ENCODE measurements around the gene FAM177A1.

DNA sequence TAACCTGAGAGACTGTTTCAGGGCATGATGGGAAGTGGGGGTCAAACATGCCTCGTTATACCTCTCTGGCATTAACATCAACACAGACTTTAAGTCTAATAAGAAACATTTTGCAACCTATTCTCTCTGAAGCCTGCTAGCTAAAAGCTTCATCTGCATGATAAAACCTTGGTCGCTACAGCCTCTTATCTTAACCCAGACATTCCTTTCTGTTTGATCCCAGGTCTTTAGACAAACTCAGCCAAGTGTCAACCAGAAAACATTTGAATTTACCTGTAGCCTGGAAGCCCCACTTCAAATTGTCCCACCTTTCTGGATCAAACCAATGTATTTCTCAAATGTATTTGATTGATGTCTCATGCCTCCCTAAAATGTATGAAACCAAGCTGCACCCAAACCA lies 66.6 kb downstream of the FAM177A1 start:
- TF ChIP-seq, protein P1, sequence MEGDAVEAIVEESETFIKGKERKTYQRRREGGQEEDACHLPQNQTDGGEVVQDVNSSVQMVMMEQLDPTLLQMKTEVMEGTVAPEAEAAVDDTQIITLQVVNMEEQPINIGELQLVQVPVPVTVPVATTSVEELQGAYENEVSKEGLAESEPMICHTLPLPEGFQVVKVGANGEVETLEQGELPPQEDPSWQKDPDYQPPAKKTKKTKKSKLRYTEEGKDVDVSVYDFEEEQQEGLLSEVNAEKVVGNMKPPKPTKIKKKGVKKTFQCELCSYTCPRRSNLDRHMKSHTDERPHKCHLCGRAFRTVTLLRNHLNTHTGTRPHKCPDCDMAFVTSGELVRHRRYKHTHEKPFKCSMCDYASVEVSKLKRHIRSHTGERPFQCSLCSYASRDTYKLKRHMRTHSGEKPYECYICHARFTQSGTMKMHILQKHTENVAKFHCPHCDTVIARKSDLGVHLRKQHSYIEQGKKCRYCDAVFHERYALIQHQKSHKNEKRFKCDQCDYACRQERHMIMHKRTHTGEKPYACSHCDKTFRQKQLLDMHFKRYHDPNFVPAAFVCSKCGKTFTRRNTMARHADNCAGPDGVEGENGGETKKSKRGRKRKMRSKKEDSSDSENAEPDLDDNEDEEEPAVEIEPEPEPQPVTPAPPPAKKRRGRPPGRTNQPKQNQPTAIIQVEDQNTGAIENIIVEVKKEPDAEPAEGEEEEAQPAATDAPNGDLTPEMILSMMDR (IDR thresholded peaks at IDR 0.05; ENCODE audit: poor library complexity, severe bottlenecking), result no peak
- TF ChIP-seq EZH2 (IDR thresholded peaks at IDR 0.05; ENCODE audit: borderline replicate concordance, insufficient read depth, low read length, poor library complexity, severe bottlenecking), result no peak
- no peak for TF ChIP-seq RAD21 (conservative IDR thresholded peaks at IDR 0.05)
- TF ChIP-seq POLR2AphosphoS5 (IDR thresholded peaks at IDR 0.05), result no peak
- no peak for TF ChIP-seq EP300 (conservative IDR thresholded peaks at IDR 0.05; ENCODE audit: poor library complexity, severe bottlenecking)
- TF ChIP-seq SMC3 (conservative IDR thresholded peaks at IDR 0.05; ENCODE audit: poor library complexity), result no peak
- TF ChIP-seq REST (IDR thresholded peaks at IDR 0.05; ENCODE audit: borderline replicate concordance), result no peak

All from neural cell (in vitro differentiated cells).